ENCODE data around the gene IQSEC1. TPM values are rescaled to one million over a fixed set of nuclear protein-coding genes. Genes with fewer than 3 reads are reported as not detected.

IQSEC1 gene
- total RNA-seq, 4 donors from 2014 or later = 24.0 to 43.0 (median 31.8) TPM

- H3K27ac ChIP-seq = no peak overlapping the region
- in situ Hi-C loops (cut with MboI; ENCODE audit: low pct_ligation_motif_present in 1 of 4, low pct_unique_long_range_greater_than_20kb in 1 of 4, low sequenced_read_pairs in 3 of 4) (no loop called here), intact Hi-C loops (cut with DNase I; ENCODE audit: low total_unique reads) (no loop called here)
- no peaks in the 10 kb centered on the region for H3K4me1 ChIP-seq
- H3K9me3 ChIP-seq = no peaks in the 10 kb centered on the region
- no peaks in the 10 kb centered on the region for H3K27me3 ChIP-seq
- no peak overlapping the region for H3K4me3 ChIP-seq
- TF ChIP-seq CTCF (IDR thresholded peaks at IDR 0.05) (no peak), EP300 (IDR thresholded peaks at IDR 0.05; ENCODE audit: low read depth) (no peak), POLR2AphosphoS5 (IDR thresholded peaks at IDR 0.05) (no peak), POLR2A (IDR thresholded peaks at IDR 0.05) (no peak)
- H3K36me3 ChIP-seq = no peaks in the 10 kb centered on the region
- no peak for DNase-seq
- 76% methylated on average over 9 of the region's 11 CpGs; no CpG with 5 or more reads in 1 of the 2 donors for WGBS, 2 donors (ENCODE audit: low coverage in 1 of 2)
Measured at GRCh38 chr3:13047296-13048165, 25.7 kb downstream of the IQSEC1 start.

GRCh38 chr3:13046569-13047274, 26.5 kb downstream of the IQSEC1 start:
- no peak for DNase-seq
- intact Hi-C loops (cut with DNase I; ENCODE audit: low total_unique reads) (no loop called here), in situ Hi-C loops (cut with MboI; ENCODE audit: low pct_ligation_motif_present in 1 of 4, low pct_unique_long_range_greater_than_20kb in 1 of 4, low sequenced_read_pairs in 3 of 4) (no loop called here)
- 74 to 84% methylated on average over 3 to 15 of the region's 15 CpGs for WGBS, 2 donors (ENCODE audit: low coverage in 1 of 2)
- Histone ChIP-seq H3K9me3 (no peaks in the 10 kb centered on the region), H3K36me3 (no peaks in the 10 kb centered on the region), H3K27ac (no peak overlapping the region), H3K27me3 (no peaks in the 10 kb centered on the region), H3K4me1 (no peaks in the 10 kb centered on the region), H3K4me3 (no peak overlapping the region)
- no peak for TF ChIP-seq POLR2A (IDR thresholded peaks at IDR 0.05)
- no peak for TF ChIP-seq EP300 (IDR thresholded peaks at IDR 0.05; ENCODE audit: low read depth)
- TF ChIP-seq CTCF (IDR thresholded peaks at IDR 0.05) = no peak

- intact Hi-C loops (cut with DNase I; ENCODE audit: low total_unique reads) = no loop called here
- WGBS, 2 donors (ENCODE audit: low coverage in 1 of 2) = 55 to 61% methylated on average over 7 to 22 of the region's 22 CpGs
- in situ Hi-C loops (cut with MboI; ENCODE audit: low pct_ligation_motif_present in 1 of 4, low pct_unique_long_range_greater_than_20kb in 1 of 4, low sequenced_read_pairs in 3 of 4) = no loop called here
- H3K36me3 ChIP-seq = no peaks in the 10 kb centered on the region
- no peaks in the 10 kb centered on the region for H3K27me3 ChIP-seq
- H3K4me1 ChIP-seq = no peaks in the 10 kb centered on the region
- H3K4me3 ChIP-seq = no peak overlapping the region
- H3K9me3 ChIP-seq = no peaks in the 10 kb centered on the region
- TF ChIP-seq POLR2A (IDR thresholded peaks at IDR 0.05) (no peak), EP300 (IDR thresholded peaks at IDR 0.05; ENCODE audit: low read depth) (no peak), POLR2AphosphoS5 (IDR thresholded peaks at IDR 0.05) (no peak), CTCF (IDR thresholded peaks at IDR 0.05) (no peak)
- DNase-seq = peak; percentile 59
- no peak overlapping the region for H3K27ac ChIP-seq
Measured at GRCh38 chr3:13045904-13046568, 27.2 kb downstream of the IQSEC1 start.

Measured in transverse colon (tissue), 4 donors.